ENCODE results near the gene ZNF814.
"Not testable (repeated sequence)": the region's sequence is repeated elsewhere in the genome, so short reads cannot be mapped to it uniquely, and the experiment has no call there.

The ZNF814 gene

DNA sequence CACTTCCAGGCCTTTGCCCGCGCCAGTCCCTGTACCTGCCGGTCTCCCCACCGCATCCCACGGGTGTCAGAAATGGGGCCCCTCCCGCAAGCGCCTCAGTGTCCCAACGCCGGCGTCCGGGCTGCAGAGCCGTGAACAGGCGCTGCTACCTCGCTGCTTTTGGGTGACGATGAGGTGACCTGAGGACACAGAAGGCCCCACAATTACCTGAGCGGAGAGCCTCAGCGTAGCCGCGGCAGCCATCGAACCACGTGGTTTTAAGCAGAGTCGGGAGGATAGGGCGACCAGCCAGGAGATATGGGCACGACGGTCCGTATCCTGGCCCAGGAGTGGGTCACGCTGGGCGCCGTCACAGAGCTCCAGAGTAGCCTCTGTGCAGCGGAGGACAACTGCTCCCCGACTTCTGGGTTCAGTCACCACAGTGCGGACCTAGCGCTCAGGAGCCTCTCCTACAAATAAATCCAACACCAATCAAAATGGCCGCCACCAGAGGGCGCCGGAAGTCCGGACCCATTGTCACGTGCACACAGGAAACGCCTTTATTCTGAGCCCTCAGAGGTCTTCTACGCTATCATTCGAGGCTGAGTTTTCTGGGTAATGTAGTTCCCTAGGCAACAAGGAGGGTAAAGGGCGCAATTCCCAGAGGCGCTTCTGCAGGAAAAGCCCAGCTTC is at the start of gene ZNF814:
Gene ZNF814, minus strand, starts transcription at position 478 of the 672 bp plus-strand sequence. Its CDS starts 235 bp downstream, at position 243.
- DNase-seq: peak; percentile 75

DNA sequence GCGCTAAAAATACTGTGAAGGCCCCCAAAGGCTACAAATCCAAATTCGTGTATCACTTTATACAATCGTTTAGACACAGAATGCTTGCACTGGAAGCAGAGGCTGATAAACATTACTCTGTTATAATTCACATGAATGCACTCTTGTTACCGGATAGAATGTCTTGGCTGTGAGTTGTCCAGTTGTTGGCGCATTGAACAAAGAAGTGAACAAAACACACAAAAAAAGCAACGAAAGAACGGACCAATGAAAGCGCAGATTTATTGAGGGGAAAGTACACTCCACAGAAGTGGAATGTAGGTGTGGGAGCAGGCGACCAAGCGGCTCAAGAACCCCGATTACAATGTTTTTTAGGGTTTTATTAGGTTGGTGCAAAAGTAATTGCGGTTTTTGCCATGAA is 46.9 kb upstream of the ZNF814 start:
- no peak for DNase-seq

DNA sequence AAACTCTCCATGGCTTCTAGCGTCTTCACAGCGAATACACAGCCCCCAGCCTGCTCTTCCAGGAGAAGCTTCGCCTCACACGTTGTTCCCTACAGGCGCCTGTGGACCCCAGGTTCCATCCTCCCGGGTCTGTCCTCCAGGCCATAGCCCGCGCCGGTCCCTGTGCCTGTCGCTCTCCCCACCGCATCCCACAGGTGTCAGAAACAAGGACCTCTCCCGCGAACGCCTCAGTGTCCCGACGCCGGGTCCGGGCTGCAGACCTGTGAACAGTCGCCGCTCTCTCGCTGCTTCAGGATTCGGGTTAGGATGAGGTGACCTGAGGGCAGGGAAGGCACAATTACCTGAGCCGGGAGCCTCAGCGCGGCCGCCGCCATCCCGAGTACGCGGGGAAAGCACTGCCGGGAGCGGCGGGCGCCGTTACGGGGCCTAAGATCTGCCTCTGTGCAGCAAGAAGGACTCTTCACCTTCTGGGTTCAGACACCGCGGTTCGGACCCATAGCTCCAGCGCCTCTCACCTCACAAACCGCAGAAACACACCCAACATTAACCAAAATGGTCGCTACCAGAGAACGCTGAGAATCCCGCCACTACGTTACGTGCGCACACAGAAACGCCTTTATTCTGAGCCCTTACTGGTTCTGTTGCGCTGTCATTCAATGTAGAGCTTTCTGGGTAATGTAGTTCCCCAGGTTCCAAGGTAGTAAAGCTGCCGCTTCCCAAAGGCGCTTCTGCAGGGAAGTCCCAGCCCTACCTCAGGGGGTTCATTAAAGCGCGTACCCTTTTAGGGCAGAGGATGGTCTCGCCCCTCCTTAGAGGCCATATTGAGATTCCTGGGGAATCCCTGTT is 46.2 kb upstream of the ZNF814 start, which contains the start of gene ZNF418:
Gene ZNF418, minus strand, starts transcription at position 583 of the 846 bp plus-strand sequence. CDS start 1,580 bp downstream, outside the sequence.
- peak; percentile 11 for DNase-seq

DNA sequence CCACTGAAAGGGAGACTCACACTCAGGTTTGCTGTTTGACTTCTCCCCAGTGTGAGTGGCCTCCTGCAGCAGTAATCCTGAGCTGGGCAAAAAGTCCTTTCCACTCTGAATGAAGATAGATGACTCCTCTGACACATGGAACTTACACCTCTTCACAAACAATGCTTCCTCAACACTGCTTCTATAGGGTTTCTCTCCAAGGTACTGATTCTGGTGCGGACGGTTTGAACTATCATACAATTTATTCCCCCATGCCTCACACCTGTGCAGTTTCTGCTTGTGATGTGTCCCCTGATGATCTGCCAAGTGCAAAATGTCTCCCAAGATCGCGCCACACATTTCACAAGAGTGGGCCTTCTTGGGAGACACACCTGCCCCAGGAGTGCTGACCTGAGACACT is 38.8 kb upstream of the ZNF814 start:
- DNase-seq: no peak

DNA sequence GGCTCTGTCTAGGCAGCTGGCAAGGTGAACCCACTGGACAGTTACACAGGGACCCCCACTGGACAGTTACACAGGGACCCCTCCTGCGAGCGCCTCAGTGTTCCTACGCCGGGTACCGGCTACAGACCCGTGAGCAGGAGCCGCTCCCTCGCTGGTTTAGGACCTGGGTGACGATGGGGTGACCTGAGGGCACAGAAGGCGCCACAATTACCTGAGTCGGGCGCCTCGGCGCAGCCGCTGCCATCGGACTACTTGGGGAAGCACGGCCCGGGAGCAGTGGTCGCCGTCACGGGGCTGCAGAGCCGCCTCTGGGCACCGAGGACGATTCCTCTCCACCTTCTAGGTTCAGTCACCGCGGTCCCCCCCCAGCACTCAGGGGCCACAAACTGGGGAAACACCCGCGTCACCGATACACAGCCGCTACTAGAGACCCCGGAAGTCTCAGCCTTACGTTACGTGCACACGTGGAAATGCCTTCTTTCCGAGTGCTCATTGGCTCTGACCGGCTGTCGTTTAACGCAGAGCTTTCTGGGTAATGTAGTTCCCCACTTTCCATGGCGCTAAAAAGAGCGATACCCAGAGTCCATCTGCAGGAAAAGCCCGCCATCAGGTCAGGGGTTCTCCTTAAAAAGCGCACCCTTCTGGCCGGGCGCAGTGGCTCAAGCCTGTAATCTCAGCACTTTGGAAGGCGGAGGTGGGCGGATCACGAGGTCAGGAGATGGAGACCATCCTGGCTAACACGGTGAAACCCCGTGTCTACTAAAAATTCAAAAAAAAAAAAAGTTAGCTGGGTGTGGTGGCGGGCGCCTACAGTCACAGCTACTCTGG is 27.5 kb upstream of the ZNF814 start, which contains the start of gene ZNF417:
Gene ZNF417, minus strand, starts transcription at position 425 of the 828 bp plus-strand sequence. Its CDS starts 181 bp downstream, at position 244.
- DNase-seq: peak; percentile 71

DNA sequence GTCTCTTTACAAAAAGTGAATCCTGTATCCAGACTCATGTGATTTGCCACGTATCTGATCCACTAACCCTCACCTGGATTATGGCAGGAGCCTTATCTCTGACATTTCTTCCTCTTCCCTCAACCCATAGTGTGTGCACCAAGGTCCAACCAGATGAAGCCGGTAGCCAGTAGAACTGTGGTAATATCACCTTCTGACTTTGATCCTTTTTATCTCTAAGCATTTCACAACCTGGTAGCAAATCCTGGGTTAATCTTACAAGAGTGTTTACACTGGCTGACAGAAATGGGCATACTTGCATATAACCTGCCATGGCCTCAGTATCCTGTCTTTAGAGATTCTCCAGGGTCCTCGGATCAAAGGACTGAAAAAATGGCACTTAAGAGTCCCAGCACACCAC is 25.7 kb upstream of the ZNF814 start:
- no peak for DNase-seq

DNA sequence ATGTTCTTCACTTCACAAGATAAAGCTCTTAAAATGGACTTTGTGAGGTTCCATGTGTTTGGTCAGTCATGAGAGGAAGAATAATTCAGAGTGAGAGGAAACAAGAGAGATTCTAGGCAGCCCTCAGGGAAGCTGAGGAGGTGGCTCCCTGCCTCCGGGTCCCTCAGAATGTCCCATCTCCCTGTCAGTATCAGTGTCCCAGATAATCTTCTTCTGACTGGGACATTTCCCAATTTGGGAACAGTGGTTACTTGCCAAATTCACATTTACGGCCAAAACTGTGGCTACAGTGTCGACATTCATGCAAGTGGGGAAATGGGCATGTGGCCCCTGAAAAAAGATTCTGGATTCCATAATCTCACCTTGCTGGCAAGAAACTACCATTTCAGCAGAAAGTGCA is 18.6 kb upstream of the ZNF814 start:
- DNase-seq: no peak

DNA sequence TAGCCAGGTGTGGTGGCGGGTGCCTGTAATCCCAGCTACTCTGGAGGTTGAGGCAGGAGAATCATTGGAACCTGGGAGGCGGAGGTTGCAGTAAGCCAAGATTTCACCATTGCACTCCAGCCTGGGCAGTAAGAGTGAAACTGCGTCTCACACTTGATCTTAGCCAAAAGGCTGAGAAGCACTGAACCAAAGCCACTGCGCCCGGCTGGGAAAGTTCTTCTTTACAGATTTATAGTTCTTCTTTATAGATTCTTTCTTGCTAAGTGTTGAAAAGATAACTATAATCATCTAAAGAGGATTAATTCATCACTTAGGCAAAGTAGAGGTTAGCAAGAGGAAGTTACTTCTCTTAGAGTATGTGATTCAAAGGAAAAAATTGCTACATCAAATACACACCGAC is 16.4 kb upstream of the ZNF814 start:
- no peak for DNase-seq

DNA sequence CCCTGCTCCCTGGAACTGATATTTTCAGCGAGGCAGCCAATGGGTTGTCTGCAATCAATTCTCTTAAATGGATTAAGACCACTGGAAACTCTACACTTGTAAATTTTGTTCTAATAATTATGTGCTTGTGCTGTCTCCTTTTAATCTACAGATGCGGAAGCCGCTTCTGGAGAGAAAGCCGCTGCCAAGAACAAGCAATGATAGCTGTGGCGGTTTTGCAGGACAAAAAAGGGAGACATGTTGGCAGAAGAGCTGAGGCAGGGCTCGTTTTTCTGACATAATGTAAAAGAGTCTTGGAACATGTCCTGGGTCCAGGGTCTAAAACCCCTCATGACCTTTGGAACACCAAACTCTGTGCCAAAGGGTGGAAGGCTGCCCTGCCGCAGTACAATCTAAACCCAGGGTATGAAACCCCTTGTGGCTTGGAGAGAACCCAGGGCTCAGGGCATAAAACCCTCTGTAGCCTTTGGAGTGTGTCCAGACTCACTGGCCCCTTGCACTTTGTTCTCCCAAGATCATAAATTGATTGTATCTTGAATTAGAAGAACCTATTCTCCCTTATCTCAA is 14.9 kb upstream of the ZNF814 start:
- no peak for DNase-seq

DNA sequence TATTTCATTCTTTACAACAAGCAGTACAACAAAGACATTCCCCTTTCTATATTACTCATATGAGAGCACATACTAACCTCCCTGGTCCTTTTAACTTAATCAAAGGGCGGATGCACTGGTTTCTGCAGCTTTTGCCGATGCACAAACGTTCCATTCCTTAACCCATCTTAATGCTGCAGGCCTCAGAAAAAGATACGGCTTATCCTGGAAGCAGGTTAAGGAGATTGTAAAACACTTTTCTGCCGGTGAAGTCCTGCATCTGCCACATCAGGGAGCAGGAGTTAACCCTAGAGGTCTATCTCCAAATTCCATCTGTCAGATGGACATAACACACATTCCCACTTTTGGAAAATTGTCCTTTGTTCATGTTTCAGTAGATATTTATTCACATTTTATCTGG is 11.5 kb upstream of the ZNF814 start:
- no peak for DNase-seq

DNA sequence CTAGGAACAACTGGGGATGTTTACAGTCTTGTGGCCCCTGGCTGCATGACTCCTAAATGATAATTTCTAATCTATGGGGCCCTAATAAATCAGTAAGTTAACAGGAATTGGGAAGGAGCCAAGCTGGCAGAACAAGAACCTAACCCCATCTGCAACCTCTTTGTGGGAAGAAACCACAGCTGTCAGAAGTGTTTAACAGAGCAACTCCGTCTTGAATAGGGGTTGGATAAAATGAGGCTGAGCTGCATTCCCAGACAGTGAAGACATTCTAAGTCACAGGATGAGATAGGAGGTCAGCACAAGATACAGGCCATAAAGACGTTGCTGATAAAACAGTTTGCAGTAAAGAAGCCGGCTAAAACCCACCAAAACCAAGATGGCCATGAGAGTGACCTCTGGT is 1.9 kb upstream of the ZNF814 start:
- DNase-seq: not testable (repeated sequence)

DNA sequence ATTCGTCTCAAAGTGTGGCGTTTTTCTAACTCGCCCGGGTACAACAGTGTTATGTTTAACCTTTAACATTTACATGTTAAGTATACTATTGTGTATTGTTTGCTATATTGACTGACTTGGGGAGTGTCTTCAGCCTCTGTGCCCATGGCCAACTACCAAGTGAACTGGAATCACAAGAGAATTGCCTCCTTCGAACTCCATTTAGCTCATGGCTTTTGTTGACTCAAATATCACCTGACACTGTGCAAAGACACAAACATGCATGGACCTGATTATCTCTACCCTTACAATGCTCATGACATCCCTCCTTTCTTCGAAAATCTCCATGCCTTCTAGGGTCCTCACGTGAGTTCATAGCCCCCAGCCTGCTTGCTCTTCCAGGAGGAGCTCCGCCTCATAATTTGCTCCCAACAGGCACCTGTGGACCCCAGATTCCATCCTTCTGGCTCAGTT is 704 bp downstream of the ZNF814 start:
- no peak for DNase-seq

DNA sequence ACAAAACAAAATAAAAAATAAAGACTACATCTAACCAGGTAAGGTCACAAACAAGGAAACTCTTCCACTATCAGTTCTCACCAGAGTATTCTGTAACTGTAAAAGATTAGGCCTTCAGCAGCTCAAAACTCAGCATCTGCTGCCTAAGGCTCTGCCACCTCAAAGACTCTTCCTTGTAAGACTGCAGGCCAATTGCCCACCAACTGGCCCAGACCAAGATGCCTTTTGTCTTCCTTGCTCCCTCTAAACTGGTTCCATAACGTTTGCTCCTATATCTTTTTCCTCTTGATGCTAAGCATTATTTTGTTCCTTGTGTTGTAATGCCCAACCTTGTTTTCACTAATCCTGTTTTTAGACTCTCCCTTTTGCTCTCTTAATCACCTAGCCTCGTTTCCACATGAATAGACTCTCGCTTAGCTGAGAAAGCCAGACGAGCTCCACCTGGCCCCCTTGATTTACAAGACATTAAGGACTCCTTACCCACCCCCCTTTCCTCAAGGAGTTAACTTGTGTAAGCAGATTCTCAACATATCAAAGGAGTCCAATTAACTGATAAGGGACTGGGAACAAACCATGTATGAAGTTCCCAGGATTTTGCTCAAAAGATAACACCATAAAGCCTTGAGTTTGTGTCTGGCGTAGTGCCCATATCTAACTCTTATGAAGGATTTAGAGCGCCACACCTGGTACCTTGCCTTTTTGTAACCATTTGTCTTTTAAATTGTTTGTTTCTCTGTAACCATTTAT is 1.5 kb downstream of the ZNF814 start:
- DNase-seq: no peak

DNA sequence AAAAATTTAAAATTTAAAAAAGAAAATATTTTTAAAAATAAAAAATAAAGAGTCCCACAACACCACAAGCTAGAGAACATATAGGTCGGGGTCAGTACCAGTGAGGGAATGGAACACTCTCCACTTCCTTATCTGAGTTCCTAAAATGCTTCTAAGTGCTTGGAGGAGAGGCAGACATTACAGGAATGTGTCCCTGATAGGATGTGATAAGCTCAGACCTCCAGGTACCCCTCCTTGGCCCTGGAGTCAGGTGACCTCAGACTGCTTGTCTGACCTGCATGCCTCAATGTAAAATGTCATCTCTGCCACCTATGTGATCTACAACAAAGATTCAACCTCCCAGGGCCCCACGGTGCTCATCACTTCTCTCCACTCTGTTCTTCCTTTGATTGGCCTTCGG is 2.8 kb downstream of the ZNF814 start:
- DNase-seq: no peak

DNA sequence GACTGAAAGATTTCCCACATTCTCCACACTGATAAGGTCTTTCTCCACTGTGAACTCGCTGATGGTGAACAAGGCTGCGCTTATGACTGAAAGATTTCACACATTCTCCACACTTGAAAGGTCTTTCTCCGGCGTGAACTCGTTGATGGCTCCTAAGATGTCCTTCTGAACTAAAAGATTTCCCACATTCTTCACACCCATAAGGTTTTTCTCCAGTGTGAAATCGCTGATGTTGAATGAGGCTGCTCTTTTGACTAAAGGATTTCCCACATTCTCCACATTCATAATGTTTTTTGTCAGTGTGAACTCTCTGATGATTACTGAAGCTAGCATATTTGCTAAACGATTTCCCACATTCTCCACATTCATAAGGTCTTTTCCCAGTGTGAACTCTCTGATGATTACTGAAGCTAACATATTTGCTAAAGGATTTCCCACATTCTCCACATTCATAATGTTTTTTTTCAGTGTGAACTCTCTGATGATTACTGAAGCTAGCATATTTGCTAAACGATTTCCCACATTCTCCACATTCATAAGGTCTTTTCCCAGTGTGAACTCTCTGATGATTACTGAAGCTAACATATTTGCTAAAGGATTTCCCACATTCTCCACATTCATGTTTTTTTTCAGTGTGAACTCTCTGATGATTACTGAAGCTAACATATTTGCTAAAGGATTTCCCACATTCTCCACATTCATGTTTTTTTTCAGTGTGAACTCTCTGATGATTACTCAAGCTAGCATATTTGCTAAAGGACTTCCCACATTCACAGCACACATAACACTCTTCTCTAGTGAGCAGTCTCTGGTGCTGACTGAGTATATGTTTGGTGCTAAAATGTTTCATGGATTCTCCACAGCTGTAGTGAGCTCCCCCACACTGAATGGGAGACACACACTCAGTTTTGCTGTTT is 14.7 kb downstream of the ZNF814 start:
- not testable (repeated sequence) for DNase-seq

DNA sequence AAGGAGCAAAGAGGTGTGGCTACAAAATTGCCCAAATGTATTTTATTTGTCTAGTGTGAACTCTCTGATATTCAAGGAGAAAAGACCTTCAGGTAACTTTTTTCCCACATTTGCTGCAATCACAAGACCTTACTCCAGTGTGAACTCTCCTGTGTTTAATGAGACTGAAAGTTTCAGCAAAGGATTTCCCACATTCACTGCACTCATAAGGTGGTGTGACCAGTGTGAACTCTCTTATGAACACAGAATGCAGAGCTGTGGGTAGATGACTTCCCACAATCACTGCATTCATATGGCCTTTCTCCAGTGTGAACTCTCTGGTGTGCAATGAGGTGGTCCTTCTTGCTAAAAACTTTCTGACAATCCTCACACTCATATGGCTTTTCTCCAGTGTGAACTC is 16.4 kb downstream of the ZNF814 start:
- no peak for DNase-seq

DNA sequence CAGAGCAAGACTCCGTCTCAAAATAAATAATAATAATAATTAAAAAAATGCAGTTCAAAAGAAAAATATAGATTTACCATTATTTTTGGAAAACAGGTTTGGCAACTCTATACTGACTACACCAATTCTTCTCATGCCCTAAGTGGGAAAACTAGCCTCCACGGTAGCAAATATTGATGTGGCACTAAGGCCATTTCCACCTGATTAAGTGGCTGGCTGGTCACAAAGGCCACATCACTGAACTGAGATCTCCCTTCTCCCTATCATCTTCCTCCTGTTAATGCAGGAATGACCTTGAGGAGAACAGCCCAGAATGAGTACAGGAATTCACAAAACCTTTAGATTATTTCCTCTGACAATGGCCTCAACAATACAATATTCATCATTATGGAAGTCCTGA is 18.6 kb downstream of the ZNF814 start:
- DNase-seq: no peak

DNA sequence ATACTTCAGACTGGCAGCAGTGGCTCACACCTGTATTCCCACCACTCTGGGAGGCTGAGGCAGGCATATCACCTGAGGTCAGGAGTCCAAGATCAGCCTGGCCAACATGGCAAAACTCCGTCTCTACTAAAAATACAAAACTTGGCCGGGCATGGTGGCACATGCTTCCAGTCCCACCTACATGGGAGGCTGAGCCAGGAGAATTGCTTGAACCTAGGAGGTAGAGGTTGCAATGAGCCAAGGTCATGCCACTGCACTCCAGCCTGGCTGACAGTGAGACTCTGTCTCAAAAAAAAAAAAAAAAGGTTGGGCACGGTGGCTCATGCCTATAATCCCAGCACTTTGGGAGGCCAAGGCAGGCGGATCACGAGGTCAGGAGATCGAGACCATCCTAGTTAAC is 19.2 kb downstream of the ZNF814 start:
- DNase-seq: not testable (repeated sequence)

DNA sequence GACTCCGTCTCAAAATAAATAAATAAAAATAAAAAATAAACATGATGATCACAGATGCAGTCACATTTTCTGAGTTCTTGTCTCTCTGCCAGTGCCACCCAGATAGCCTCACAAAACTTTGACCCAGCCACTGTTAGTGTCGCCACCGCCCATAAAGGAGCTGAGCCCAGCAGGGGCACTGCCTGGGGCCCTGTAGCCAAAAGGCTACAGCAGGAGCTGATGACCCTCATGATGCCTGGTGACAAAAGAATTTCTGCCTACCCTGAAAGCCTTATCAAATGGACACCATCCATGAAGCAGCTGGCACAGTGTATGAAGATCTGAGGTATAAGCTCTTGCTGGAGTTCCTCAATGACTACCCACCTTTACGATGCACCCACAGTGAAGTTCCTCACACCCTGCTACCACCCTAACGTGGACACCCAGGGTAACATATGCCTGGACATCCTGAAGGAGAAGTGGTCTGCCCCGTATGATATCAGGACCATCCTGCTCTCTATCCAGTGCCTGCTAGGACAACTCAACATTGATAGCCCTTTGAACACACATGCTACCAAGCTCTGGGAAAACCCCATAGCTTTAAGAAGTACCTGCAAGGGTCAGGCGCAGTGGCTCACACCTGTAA is 20.9 kb downstream of the ZNF814 start:
- DNase-seq: no peak

DNA sequence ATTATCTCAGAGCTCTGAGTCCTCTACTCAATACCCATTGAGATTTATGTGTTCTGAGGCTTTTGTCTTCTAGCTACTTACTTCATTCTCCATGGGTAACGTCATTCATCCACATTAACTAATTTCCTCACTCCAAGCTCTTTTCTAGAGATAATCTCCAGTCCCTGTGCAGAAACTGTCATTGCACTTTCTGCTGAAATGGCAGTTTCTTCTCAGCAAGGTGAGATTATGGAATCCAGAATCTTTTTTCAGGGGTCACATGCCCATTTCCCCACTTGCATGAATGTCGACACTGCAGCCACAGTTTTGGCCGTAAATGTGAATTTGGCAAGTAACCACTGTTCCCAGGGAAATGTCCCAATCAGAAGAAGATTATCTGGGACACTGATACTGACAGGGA is 26.5 kb downstream of the ZNF814 start:
- not testable (repeated sequence) for DNase-seq
